ENCODE results near the gene METTL17.

DNA sequence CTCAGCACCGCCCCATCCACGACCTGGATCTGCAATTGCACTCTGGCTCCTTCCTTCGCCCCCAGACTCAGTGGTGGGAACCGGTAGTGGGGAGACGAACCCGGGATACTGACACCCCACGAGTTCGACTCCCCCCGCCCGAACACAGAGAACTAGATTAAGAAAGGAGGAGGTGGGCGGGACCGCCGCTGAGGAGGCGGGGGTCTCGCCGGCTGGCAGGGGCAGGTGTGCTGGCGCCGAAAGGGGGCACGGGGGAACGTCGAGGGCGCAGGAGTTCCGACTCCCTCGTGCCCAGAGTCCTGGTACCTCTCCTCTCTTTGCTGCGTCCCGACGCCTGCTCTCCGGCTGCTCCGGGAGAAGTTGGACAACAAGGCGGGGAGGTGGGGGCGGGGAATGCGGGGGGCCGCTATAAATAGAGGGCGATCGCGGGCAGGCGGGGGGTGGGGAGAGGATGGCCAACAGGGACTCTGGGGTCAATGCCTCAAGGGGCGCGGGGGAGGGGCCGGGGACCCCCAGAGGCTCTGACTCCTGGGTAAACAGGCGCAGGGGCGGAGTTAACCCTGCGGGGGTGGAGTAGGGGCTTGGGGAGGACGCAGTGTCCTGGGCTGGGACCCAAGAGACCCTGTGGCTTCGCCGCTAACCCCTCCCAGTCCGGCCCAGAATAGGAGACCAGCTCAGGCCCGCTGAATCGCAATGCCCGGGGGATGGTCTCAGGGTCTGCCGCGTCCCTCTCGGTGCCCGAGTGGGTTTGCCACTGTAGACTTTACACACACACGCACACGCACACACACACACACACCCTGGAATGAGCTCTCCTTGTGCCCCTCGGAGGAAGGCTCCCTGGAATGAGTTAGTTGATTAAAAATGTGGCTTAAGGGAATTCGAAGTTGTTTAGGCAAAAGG lies 35.8 kb downstream of the METTL17 start:
- no peak for TF ChIP-seq MYC (IDR thresholded peaks at IDR 0.05; ENCODE audit: low read depth, low read length)
- no peak for TF ChIP-seq POLR2A (IDR thresholded peaks at IDR 0.05; ENCODE audit: extremely low read depth, insufficient read length)
- TF ChIP-seq, protein P1, sequence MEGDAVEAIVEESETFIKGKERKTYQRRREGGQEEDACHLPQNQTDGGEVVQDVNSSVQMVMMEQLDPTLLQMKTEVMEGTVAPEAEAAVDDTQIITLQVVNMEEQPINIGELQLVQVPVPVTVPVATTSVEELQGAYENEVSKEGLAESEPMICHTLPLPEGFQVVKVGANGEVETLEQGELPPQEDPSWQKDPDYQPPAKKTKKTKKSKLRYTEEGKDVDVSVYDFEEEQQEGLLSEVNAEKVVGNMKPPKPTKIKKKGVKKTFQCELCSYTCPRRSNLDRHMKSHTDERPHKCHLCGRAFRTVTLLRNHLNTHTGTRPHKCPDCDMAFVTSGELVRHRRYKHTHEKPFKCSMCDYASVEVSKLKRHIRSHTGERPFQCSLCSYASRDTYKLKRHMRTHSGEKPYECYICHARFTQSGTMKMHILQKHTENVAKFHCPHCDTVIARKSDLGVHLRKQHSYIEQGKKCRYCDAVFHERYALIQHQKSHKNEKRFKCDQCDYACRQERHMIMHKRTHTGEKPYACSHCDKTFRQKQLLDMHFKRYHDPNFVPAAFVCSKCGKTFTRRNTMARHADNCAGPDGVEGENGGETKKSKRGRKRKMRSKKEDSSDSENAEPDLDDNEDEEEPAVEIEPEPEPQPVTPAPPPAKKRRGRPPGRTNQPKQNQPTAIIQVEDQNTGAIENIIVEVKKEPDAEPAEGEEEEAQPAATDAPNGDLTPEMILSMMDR (IDR thresholded peaks at IDR 0.05; ENCODE audit: low read depth, low read length), result no peak
- TF ChIP-seq, protein P2, sequence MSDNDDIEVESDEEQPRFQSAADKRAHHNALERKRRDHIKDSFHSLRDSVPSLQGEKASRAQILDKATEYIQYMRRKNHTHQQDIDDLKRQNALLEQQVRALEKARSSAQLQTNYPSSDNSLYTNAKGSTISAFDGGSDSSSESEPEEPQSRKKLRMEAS (IDR thresholded peaks at IDR 0.05; ENCODE audit: low read depth, low read length), result no peak

Measured in NB4 (cell line).